ENCODE data around the gene PEX14. TPM values are rescaled to one million over a fixed set of nuclear protein-coding genes. Genes with fewer than 3 reads are reported as not detected.

Gene PEX14
- total and polyA plus RNA-seq, 2 experiments from 2014 or later = 17.6 to 19.6 TPM

GRCh38 chr1:10628685-10629084 lies 153.9 kb downstream of the PEX14 start (continued):
- TF ChIP-seq REST (IDR thresholded peaks at IDR 0.05; ENCODE audit: unreplicated experiment) = no peak
- TF ChIP-seq POLR2AphosphoS5 (IDR thresholded peaks at IDR 0.05; ENCODE audit: low read depth) = no peak
- TF ChIP-seq ZNF331 (CRISPR knock-in tag; IDR thresholded peaks at IDR 0.05; ENCODE audit: low read depth) = no peak
- TF ChIP-seq STAT1 (IDR thresholded peaks at IDR 0.05; ENCODE audit: unreplicated experiment) = no peak
- no peak for TF ChIP-seq JUNB (IDR thresholded peaks at IDR 0.05; ENCODE audit: unreplicated experiment)
- TF ChIP-seq NANOG (IDR thresholded peaks at IDR 0.05; ENCODE audit: borderline replicate concordance) = no peak
- no peak for TF ChIP-seq CREB1 (CRISPR knock-in tag; IDR thresholded peaks at IDR 0.05; ENCODE audit: low read depth)

GRCh38 chr1:10629091-10629815 lies 154.5 kb downstream of the PEX14 start:
- H3K4me1 ChIP-seq (ENCODE audit: insufficient read depth) = peaks cover 18% of the 10 kb centered on the region
- H3K4me2 ChIP-seq = no peak overlapping the region
- H4K20me1 ChIP-seq (replicated peaks; ENCODE audit: insufficient read depth) = no peaks in the 10 kb centered on the region
- Mint-ChIP-seq H3K9me3 (no peaks in the 10 kb centered on the region), H3K36me3 (ENCODE audit: low read depth) (no peaks in the 10 kb centered on the region), H3K27me3 (ENCODE audit: insufficient read depth, low read depth, poor library complexity) (peaks cover 12% of the 10 kb centered on the region), H3K27ac (no peak overlapping the region), H3K4me3 (no peak overlapping the region), H3K4me1 (peaks cover 32% of the 10 kb centered on the region)
- no peak overlapping the region for H3K27ac ChIP-seq (ENCODE audit: low read depth)
- no peaks in the 10 kb centered on the region for H3K27me3 ChIP-seq (ENCODE audit: insufficient read depth)
- H3F3A ChIP-seq (replicated peaks; ENCODE audit: low read depth) = no peaks in the 10 kb centered on the region
- DNase-seq (ENCODE audit: low spot score) (no peak), ATAC-seq (no peak)
- no peaks in the 10 kb centered on the region for H3K79me2 ChIP-seq (replicated peaks; ENCODE audit: insufficient read depth)
- no peak overlapping the region for H2AFZ ChIP-seq
- no peaks in the 10 kb centered on the region for H3K9me2 ChIP-seq (ENCODE audit: insufficient read depth)
- no peaks in the 10 kb centered on the region for H3K36me3 ChIP-seq (ENCODE audit: insufficient read depth)
- no peak overlapping the region for H3K4me3 ChIP-seq
- TF ChIP-seq, protein P1, sequence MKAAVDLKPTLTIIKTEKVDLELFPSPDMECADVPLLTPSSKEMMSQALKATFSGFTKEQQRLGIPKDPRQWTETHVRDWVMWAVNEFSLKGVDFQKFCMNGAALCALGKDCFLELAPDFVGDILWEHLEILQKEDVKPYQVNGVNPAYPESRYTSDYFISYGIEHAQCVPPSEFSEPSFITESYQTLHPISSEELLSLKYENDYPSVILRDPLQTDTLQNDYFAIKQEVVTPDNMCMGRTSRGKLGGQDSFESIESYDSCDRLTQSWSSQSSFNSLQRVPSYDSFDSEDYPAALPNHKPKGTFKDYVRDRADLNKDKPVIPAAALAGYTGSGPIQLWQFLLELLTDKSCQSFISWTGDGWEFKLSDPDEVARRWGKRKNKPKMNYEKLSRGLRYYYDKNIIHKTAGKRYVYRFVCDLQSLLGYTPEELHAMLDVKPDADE (IDR thresholded peaks at IDR 0.05) = no peak
- no peak for TF ChIP-seq NANOG (IDR thresholded peaks at IDR 0.05; ENCODE audit: borderline replicate concordance)
- TF ChIP-seq POLR2AphosphoS5 (IDR thresholded peaks at IDR 0.05; ENCODE audit: low read depth) = no peak
- no peak for TF ChIP-seq ZNF114 (CRISPR knock-in tag; IDR thresholded peaks at IDR 0.05)
- no peak for TF ChIP-seq STAT1 (IDR thresholded peaks at IDR 0.05; ENCODE audit: unreplicated experiment)
- TF ChIP-seq REST (IDR thresholded peaks at IDR 0.05; ENCODE audit: unreplicated experiment) = no peak
- no peak for TF ChIP-seq EZH2phosphoT487 (IDR thresholded peaks at IDR 0.05; ENCODE audit: unreplicated experiment)
- TF ChIP-seq CREB1 (CRISPR knock-in tag; IDR thresholded peaks at IDR 0.05; ENCODE audit: low read depth) = no peak
- no peak for TF ChIP-seq ZNF331 (CRISPR knock-in tag; IDR thresholded peaks at IDR 0.05; ENCODE audit: low read depth)
- TF ChIP-seq EZH2 (IDR thresholded peaks at IDR 0.05; ENCODE audit: low read depth, unreplicated experiment) = no peak

Measured in GM23338 (cell line).